ENCODE data around the gene PRND. TPM values are rescaled to one million over a fixed set of nuclear protein-coding genes. Genes with fewer than 3 reads are reported as not detected.

Gene PRND
- total and polyA plus RNA-seq, 2 of the 8 experiments (the other 6 are each of a cell fraction or from before 2014, with no cell fraction given): 0.09 to 0.11 TPM

DNA sequence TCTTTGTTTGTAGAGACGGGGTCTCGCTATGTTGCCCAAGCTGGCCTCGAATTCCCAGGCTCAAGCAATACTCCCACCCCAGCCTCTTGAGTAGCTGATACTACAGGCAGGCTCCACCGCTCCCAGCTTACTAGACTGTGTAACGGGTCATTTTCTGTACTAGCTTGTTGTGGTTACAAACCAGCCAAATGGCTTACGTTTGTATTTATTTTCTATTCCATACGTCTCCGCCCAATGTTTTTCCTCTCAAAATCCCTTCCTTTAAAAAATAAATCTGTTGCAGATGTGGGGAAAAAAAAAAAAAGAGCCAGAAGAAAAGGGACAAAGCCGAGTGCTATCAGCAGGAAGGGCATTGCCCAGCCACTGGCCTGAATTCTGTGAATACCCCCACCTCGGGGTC is 41.6 kb downstream of the PRND start (continued):
- TF ChIP-seq ATF2 (IDR thresholded peaks at IDR 0.05; ENCODE audit: low read length) (no peak), SIRT6 (IDR thresholded peaks at IDR 0.05; ENCODE audit: low read length) (no peak), CHD1 (IDR thresholded peaks at IDR 0.05; ENCODE audit: low read depth, low read length) (no peak), ZNF274 (IDR thresholded peaks at IDR 0.05; ENCODE audit: borderline replicate concordance, extremely low read depth, low read length) (no peak), MAFK (IDR thresholded peaks at IDR 0.05; ENCODE audit: low read depth, low read length) (no peak), SIN3A (conservative IDR thresholded peaks at IDR 0.05 in 1 of 2, IDR thresholded peaks at IDR 0.05 in 1 of 2; ENCODE audit: low read depth in 1 of 2, low read length in 2 of 2) (no peak)
